ENCODE data around the gene PUS3.
"Not testable (repeated sequence)": the region's sequence is repeated elsewhere in the genome, so short reads cannot be mapped to it uniquely, and the experiment has no call there.

PUS3 gene

DNA sequence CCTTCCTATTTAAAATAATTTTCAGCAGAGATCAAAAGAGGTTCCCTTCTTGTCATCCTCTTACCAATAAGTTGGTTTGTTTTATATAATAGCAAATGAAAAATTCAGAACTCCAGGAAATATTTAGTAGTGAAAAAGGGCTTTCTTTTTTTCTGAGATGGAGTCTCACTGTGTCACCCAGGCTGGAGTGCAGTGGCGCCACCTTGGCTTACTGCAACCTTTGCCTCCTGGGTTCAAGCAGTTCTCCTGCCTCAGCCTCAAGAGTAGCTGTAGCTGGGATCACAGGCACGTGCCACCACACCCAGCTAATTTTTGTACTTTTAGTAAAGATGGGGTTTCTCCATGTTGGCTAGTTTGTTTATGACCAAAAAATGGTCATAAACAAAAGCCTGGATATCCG, 11.6 kb upstream of the PUS3 start:
- DNase-seq: not testable (repeated sequence)

DNA sequence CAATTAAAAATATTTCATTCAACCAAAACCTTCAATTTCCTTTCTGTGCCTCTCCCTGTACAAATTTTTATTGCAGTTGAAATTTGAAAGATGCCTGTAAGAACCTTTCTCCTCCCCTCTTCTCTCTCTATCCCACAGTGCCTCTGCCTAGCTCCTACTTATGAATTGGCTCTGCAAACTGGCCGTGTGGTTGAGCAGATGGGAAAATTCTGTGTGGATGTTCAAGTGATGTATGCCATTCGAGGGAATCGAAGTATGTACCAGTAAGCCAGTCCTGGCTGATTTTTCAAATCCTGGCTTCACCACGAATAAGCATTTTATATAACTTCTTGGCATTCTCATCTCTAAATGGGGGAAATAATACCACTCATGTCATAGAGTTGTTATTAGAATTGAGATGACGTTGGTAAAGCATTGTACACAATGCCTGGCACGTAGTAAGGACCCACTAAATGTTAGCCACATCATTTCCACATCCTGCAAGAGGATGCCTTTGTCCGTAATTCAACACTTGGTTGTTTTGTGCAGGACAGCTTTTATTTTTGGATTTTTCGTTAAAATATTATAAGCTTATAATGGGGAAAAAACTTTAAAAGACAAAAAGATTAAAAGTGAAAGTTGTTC, 7.3 kb upstream of the PUS3 start:
- DNase-seq: no peak

DNA sequence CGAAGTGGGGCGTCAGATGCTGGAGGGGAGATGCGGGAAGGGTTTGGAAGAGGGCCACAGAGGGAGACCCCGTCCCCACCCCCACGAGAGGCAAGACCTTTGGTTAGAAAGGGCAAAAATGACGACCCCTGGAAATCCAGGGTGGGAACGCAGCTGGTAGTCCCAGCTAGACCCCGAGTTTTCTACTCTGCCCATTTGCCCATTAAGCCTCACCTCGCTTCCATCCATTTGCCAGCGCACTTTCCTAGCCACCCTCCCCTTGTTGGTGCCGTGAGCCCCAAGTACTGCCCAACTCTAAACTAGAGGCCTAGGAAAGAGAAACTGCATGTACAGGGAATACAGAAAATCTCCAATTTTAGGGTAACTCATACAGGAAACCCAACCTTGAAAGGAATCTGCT, 1.7 kb upstream of the PUS3 start:
- no peak for DNase-seq

DNA sequence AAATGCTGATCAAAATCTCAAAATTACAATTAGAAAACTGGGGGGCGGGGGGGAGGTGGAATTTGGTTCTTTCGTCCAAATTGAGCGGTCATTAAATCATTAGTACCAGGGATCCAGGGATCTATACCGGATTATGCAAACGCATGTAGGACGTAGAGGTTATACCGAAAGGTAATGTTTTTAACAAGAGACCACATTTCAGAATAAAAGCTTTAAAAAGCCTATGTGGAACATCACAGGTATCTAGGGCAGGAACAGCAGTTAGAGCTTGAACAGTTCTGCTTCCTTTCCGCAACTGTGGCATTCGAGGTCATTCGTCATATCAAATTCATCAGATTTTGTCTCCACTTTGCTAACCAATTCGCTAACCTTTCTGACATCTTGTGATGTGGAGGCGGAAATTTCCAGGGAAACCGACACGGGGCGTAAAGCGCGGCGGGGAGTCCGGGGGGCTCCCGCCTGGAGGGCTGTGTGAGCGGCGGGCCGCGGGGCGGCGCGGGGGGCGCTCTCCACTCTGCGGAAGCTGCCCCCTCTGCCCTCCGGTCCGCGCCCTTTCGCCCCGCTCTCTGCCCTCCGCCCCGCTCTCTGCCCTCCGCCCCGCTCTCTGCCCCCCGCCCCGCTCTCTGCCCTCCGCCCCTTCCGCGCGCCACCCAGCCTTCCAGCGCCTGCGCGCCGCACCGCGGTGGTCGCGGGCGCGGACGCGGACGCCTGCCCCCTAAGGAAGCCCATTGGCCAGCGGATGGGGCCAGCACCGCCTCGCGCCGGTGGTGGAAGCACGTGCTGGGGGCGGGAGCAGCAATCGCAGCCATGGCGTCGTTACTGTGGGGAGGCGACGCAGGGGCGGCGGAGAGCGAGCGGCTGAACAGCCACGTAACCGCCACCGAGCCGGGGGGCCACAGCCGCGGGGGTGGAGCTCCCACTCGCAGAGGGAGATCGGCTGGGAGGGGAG, 979 bp upstream of the PUS3 start, which contains the start of gene DDX25:
TSS of gene DDX25 (plus strand) at position 798 of the 949 bp plus-strand sequence. CDS start at position 808, 10 bp downstream.
- DNase-seq: no peak

DNA sequence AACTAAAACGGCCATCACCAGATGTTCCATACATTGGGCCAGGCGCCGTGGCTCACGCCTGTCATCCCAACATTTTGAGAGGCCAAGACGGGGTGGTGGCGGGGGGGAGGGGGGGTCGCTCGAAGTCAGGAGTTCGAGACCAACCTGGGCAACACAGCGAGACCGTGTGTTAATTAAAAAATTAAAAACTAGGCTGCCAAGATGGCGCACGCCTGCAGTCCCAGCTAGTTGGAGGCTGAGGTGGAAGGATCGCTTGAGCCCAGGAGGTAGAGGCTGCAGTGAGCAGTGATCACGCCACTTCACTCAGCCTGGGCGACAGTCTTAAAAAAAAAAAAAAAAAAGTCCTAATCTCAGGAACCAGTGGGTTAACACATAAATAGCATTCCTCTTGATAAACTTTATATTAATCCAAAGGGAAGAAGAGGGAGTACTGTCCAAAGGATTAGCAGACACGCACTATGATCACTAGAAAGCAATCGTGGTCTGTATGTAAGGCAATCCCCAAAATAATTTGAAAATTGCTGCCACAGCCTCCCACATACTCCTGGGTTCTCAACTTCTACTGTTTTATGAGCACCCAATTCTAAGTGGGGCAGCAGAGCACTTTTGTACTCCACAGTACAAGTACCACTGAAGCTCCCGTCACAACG, 604 bp downstream of the PUS3 start:
- no peak for DNase-seq

DNA sequence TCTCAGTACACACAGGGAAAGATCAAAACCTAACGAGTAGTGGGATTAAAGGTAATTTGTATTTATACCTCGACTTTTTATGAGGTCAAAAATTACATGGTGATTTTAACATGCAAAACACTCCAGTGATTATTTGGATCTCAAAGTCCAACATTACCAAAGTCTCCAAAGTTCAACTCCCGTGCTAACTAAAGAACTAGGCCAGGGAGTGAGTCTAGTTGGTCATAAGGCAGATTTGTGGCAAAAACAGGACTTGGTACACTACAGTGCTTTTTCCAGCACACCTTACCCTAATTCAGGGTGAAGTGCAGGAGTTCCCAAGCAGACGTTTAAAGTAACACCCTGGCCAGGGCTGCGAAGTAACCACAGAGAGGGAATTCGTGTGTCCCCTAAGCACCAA, 1.1 kb downstream of the PUS3 start:
- no peak for DNase-seq

DNA sequence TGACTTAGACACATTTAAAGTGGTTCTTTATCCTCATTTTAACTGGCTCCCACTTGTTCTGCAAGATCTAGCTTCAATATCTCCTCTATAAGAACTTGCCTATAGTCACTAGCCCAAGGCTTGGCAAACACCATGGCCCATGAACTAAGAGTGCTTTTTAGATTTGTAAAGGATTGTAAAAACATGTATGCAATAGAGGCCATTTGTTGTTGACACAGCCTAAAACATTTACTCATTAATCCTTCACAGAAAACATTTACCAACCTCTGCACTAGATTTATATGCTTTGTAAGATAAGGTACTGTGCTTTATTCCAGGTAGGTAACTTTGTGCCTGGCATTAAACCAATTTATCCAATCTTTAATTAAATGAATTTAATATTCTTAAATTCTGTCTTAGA, 10.0 kb downstream of the PUS3 start:
- no peak for DNase-seq

DNA sequence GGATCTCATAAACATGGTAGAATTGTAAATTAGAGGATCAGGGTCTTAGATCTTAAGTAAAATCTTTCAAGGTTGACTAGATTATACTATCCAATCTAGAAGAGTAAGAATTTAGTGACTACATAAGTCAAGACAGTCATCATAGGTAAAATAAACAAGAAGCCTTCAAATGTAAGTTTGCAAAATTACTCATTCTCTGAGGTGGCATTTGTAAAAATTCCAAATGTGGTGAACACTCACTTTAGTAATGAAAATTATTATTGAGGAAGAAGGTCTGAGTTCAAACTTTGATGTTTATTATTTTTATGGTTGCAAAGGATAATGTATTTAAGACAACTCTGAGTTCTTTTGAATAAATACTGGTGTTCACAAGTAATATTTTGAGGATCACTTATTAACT, 10.9 kb downstream of the PUS3 start:
- DNase-seq: no peak

DNA sequence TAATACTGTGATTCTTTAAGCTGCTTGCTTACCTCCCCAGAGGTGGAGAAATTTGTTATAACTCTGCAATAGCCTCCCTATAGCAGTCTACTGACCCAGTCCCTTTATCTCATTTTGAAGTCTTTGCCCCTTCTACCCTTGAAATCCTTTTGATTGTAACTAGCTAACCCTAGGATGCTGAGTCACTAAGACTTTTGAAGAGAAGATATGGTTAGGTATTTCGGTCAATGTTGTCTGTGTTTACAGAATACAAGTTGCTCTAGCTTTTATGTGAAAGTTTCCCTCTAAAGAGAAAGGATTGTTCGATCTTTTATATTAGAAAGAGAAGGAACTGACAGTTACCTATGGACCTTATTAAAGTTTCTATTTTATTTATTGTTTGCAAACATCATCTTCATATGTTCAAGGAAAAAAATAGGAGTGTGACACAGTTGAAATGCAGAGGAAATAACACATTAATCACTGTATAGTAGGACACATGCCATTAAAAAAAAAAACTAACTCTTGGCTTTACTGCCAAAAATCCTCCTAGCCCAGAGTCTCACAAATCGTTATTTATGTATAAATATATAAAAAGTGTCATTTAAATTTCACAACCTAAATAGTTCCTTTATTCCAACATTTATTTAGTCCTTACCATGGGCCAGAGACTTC, 12.4 kb downstream of the PUS3 start:
- no peak for DNase-seq

DNA sequence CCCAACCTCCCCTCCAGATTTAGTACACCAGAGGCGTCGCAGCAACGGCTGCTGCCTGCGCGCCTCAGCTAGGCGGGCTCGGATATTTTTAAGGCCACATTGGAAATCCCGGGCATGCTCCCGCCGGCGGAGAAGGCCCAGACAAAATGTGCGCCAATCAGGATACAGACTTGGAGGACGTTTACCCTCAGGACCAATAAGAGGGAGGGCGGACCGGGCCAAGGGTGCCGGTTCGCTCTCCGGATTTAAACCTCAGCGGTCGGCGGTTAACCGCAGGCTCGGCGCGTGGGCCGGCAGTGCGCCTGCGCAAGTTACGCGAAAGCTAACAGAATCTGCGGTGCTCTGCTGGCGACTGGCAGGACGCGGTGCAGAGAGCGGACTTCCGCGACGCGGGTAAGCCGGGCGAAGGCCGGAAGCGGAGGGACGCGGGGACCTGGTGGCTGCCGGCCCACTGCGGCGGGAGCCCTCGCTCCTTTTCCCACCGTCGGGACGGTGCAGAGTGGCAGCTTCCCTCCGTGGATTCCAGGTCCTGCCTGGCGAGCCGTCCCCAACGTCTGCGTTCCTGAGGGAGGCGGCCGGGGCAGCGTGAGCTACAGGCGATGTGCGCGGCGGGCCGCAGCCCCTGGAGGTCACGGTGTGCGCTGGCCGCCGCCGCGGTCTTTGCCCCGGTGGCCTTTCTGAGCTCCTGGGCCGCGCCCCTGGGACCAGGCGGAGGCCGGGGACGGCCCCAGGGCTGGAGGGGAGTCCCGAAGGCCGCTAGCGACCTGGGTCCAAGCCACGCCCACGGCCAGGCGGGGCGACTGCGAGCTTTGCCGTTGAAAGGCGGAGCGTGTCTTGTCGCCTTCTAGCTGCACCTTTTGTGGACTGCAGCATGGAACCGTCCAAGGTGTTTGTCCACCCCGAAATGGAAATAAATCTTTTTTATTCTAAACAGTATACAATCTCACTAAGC, 15.4 kb downstream of the PUS3 start, which contains the start of gene HYLS1:
TSS of gene HYLS1 (plus strand) at position 296 of the 952 bp plus-strand sequence. CDS start 11,701 bp downstream, outside the sequence.
- DNase-seq: peak; percentile 91

DNA sequence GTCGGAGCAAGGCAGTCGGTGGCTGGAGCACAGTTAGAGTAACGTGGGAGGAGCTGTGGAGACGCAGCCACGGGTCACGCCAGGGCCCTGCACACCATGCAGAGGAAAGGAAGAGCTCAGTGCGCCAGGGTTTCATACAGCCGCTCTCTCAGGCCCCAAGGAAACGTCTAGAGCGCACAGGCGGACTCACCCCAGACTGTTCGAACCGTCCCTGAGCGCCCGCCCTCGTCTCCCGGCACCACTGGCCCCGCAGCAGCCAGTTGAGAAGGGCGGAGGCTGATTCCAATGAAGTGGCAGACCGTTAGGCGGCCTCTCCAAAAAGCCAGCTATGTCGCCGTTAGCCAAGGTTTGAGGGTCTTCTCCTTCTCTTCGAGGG, 16.0 kb downstream of the PUS3 start:
- peak; percentile 37 for DNase-seq

DNA sequence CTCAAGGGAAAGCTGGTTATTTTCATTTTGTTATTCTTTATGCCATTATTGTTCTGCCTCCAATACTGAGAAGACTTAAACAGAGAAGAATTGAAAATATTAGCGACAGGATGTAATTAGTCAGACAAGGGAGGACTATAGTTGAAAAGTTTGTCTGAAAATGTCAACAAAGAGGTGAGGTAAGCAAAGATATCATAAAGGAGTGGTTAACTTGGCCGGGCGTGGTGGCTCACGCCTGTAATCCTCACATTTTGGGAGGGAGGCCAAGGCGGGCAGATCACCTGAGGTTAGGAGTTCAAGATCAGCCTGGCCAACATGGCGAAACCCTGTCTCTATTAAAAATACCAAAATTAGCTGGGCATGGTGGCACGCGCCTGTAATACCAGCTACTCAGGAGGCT, 19.6 kb downstream of the PUS3 start:
- DNase-seq: no peak

DNA sequence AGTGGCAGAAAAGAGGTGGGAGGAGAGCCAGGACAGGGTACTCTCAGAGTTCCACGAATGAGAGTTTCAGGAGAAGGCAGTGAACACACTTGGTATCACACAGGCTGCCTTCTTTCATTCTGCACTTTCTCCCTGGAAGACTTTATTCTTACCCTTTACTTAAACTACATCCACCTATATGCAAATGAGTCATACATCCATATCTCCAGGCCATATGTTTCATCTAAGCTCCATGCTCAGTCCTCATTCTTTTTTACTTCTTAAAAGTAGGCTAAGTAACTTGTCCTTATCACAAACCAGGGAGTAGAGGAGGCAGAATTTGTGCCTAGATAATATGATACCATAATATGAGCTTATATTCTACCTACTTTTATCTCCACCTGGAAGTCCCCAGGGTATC, 21.7 kb downstream of the PUS3 start:
- no peak for DNase-seq

DNA sequence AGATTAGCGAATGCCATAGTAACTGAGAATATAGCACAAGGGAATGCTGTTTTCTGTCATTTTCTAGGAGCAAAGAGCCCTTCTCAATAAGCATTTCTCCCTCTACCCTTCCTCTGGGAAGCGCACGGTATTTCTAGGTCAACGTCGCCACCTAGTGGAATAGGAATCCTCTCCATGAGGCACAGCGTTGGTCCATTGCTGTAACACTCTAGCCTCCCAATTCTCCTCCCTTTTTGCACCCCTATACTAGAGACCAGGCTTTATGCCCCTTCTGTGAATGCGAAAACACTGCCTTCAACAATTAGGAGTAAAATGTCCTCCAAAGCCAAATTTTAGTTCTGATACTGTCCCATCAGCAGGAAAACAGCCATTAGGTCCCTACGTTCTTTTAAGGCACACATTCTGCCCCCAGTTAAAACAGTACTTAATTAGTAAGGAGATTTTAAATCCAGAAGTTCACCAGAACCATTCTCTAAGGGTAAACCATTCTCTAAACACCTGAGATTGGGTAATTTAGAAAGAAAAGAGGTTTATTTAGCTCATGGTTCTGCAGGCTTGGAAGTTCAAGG, 28.4 kb downstream of the PUS3 start:
- DNase-seq: peak; percentile 32

DNA sequence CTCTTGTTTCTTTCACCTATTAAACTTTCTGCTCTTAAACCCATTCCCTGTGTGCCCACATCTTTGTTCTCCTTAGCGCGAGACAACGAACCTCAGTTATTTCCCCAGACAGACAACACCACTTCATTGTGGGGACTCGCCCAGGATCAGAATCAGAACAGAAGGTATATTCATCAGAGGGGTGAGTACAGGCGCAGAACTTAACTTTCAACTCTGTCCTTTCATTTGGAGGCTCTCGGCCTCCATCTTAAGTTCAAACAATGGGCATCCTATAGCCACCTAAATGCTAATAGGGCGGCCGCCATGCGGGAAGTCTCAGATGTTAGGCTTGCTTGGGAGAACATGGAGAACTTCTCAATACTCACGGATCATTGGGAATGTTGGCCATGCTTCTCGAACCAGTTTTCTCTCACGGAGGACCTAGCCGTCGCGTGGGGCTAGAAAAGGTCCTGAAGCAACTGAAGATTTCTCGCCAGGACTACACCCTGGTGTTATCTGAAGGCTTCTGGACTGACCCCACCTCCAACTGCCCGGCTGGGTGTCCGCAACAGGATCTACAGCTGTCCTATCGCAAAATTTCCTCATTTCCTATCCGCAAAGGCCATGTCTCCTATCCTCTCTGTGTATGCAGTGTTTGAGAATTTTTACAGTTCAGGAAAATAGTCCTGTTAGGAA, 29.0 kb downstream of the PUS3 start:
- no peak for DNase-seq

DNA sequence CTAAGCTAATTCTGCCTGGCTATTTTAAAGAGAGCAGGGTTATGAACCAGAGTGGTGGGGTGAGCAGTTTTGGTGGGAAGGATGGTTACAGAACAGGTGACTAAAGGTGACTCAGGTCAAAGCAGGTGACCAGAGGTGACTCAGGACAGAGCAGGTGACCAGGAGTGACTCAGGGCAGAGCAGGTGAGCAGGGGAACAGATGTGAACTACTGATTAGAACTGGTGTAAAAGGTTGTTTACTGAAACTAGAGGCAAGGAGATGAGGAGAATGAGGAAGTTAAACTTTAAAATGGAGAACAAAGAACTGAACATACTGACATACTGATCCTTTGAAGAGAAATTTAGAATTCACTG, 30.9 kb downstream of the PUS3 start:
- DNase-seq: no peak

DNA sequence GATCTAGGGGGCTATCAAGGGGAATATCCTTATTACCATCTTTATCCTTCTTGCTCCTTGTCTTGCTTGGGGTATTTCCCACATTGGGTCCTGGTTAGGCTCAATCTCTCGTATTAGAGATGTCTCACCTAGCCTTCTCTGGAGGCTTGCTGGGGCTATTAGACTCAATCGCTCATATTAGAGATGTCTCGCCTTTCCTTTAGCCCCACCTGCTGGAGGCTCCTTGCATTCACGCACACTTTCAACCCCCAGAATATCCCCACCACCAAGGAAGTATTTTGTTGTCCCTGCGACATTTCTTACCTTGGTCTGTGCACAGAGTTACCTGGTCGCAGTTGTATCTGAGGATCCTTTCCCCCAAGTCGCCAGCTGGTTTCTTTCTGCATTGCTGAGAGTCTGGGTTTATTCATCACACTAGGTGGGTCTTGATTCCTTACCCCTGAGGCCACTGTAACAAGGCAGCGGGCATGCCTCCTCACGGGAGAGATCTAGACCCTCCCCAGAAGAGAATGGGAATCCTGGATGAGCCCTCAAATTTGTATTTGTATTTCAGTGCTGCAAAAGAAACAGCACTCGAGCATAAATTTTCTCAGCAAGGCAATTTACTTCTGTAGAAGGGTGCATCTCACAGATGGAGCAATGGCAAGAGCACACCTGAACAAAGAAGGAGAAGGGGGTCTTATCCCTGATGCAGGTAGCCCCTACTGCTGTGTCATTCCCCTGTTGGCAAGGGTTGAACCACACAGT, 31.4 kb downstream of the PUS3 start:
- DNase-seq: no peak

DNA sequence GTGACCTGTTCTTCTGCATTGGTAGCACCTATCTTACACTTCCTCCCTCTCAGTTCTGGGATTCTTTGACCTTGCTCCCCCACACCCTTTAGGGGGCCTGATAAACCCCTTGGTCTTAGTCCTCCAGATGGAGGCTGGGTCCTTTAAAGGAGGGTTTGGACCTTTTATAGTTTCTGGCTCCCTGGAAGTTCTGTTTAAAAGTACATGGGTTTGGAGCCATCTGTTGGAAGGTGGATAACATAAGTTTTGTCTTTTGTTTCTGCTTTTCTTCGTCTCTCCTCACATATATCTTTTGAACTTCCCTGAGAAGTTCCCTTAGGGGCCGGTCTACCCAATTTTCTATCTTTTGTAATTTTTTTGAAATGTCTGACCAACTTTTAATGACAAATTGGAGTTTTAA, 33.5 kb downstream of the PUS3 start:
- DNase-seq: no peak

DNA sequence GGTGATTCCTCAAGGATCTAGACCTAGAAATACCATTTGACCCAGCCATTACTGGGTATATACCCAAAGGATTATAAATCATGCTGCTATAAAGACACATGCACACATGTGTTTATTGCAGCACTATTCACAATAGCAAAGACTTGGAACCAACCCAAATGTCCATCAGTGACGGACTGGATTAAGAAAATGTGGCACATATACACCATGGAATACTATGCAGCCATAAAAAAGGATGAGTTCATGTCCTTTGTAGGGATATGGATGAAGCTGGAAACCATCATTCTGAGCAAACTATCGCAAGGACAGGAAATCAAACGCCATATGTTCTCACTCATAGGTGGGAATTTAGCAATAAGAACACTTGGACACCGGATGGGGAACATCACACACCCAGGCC, 37.7 kb downstream of the PUS3 start:
- not testable (repeated sequence) for DNase-seq

DNA sequence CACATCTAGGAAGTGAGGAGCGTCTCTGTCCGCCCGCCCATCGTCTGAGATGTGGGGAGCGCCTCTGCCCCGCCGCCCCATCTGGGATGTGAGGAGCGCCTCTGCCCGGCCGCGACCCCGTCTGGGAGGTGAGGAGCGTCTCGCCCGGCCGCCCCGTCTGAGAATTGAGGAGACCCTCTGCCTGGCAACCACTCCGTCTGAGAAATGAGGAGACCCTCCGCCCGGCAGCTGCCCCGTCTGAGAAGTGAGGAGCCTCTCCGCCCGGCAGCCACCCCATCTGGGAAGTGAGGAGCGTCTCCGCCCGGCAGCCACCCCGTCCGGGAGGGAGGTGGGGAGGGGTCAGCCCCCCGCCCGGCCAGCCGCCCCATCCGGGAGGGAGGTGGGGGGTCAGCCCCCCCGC, 40.2 kb downstream of the PUS3 start:
- DNase-seq: not testable (repeated sequence)

Data from activated naive CD4-positive, alpha-beta T cell treated with anti-CD3 and anti-CD28 coated beads, Interleukin-2, amount 50 U/mL, for 16 hours (primary cell).